ENCODE results near the gene LRRC59.
A peak's percentile ranks its signal among the peaks of the same experiment; 100 is the strongest.

Gene LRRC59

GRCh38 chr17:50365649-50366393 lies 31.5 kb downstream of the LRRC59 start:
- DNase-seq (ENCODE audit: low read depth, low spot score) = no peak
- no peak overlapping the region for H3K4me3 ChIP-seq (ENCODE audit: low read length)

DNA sequence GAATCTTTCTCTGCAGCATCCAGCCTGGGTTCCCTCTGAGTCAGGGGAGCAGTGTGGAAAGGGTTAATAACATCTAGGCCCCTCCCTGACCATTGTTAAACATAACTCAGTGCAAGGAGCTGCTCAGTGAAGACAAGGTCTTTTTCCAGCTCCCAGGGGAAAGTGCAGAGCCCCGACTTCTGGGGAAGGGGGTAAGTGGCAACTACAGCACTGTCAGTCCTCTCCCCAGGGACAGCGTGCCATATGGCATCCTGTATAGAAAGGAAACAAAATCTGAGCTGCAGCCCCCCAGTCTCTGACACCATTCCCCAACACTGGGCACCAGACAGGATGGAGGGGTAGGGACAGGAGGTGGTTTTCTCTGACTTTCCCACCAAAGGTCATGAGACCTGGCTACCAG lies 32.2 kb downstream of the LRRC59 start:
- DNase-seq (ENCODE audit: low read depth, low spot score) = no peak
- H3K4me3 ChIP-seq (ENCODE audit: low read length) = no peak overlapping the region

GRCh38 chr17:50364715-50365114 lies 32.6 kb downstream of the LRRC59 start:
- no peak overlapping the region for H3K4me3 ChIP-seq (ENCODE audit: low read length)
- DNase-seq (ENCODE audit: low read depth, low spot score) = no peak

DNA sequence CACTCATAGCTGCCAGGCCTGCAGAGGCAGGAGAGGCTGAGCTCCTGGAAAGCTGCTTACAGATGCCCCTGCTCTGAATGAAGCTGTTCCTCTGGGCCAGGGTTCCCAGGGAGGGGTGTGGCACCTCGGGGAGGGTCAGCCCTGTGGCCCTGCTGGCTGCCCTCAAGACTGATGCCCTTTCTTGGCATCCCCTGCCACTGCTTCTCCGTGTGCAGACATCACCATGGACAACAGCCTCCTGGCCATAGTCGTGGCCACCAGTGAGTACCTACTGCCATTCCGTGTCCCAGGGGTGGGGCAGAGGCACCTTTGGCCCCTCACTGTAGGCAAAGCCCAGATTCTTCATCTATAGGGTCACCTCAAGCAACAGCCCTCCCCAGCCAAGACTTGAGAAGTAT lies 33.3 kb downstream of the LRRC59 start:
- DNase-seq (ENCODE audit: low read depth, low spot score) = no peak

GRCh38 chr17:50363217-50364060 lies 33.9 kb downstream of the LRRC59 start:
- no peak overlapping the region for H3K4me3 ChIP-seq (ENCODE audit: low read length)
- DNase-seq (ENCODE audit: low read depth, low spot score) = no peak

More for the DNA sequence above, 33.3 kb downstream of the LRRC59 start:
- no peak overlapping the region for H3K4me3 ChIP-seq (ENCODE audit: low read length)

DNA sequence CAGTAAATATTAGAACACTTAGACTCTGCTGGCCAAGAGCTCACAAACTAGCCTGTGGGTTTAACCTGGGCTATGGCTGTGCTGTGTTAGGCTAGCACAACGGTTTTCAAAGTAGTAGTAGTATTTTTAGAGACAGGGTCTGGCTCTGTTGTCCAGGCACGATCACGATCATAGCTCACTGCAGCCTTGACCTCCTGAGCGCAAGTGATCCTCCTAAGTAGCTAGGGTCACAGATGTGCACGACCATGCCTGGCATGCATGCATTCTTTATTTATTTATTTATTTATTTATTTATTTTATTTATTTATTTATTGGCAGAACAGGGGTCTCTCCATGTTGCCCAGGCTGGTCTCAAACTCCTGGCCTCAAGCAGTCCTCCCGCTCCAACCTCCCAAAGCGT lies 34.7 kb downstream of the LRRC59 start:
- DNase-seq (ENCODE audit: low read depth, low spot score) = no peak
- no peak overlapping the region for H3K4me3 ChIP-seq (ENCODE audit: low read length)

- no peak overlapping the region for H3K4me3 ChIP-seq (ENCODE audit: low read length)
- DNase-seq (ENCODE audit: low read depth, low spot score) = peak; percentile 80
Observed at GRCh38 chr17:50361561-50362480, 35.5 kb downstream of the LRRC59 start.

GRCh38 chr17:50360486-50361115 lies 36.7 kb downstream of the LRRC59 start:
- no peak overlapping the region for H3K4me3 ChIP-seq (ENCODE audit: low read length)
- peak; percentile 57 for DNase-seq (ENCODE audit: low read depth, low spot score)

DNA sequence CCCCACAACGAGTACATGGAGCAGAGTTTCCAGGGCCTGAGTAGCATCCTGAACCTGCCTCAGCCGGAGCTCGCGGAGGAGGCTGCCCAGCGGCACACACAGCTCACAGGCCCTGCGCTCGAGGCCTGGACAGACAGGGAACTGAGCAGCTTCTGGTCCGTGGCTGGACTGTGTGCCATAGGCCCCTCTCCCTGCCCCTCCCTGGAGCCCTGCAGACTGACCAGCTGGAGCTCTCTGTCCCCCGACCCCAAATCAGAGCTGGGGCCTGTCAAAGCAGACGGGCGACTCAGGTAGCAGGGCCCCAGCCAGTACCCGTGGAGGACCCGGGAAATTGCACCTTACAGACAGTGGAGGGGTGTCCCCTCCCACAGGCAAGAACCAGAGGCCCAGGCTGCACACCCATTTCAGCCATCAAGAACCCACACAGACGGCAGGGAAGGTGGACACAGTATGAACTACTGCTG lies 37.3 kb downstream of the LRRC59 start:
- H3K4me3 ChIP-seq (ENCODE audit: low read length) = no peak overlapping the region
- DNase-seq (ENCODE audit: low read depth, low spot score) = no peak

GRCh38 chr17:50359005-50359699 lies 38.2 kb downstream of the LRRC59 start:
- no peak overlapping the region for H3K4me3 ChIP-seq (ENCODE audit: low read length)
- no peak for DNase-seq (ENCODE audit: low read depth, low spot score)

DNA sequence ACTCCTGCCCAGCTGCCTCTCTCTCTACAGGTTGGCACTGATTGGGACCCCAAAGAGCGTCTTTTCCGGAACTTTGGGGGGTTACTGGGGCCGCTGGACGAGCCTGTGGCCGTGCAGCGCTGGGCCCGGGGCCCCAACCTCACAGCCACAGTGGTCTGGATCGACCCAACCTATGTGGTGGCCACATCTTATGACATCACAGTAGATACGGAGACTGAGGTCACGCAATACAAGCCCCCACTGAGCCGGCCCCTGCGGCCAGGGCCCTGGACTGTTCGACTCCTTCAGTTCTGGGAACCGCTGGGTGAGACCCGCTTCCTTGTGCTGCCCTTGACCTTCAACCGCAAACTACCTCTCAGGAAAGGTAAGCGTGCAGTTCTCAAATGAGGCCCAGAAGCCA lies 39.1 kb downstream of the LRRC59 start:
- DNase-seq (ENCODE audit: low read depth, low spot score) = no peak
- no peak overlapping the region for H3K4me3 ChIP-seq (ENCODE audit: low read length)

DNA sequence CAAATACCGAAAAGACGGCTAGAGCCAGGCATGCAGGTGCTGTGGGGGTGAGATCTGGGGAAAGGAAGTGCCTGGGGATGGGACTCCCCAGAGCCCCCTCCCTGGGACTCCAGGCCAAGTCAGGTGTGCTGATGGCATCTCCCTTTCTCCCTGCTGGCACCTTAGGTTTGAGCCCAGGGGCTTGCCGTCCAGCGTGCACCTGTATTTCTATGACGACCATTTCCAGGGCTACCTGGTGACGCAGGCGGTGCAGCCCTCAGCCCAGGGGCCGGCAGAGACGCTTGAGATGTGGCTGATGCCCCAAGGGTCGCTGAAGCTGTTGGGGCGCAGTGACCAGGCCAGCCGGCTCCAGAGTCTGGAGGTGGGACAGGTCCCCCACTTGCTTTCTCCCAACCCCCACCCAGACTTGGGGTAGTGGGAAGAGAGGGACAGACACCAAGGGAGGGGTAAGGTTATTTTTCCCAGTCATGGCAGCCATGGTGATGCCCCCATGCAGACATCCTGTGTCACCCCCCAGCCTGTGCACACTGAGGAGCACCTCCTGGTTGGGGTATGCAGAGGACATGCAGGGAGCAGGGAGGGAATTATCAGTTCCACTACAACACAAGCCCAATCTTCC lies 40.3 kb downstream of the LRRC59 start:
- no peak for DNase-seq (ENCODE audit: low read depth, low spot score)

DNA sequence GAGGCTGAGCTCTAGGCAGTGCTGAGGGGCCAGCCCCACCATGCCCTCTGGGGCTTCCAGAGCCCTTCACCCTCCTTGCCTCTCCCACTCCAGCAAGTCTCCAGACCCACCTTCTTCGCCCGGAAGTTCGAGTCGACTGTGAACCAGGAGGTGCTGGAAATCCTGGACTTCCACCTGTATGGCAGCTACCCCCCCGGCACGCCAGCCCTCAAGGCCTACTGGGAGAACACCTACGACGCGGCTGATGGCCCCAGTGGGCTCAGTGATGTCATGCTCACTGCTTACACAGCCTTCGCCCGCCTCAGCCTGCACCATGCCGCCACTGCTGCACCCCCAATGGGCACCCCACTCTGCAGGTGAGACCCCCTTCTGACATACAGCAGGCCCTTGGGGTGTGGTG lies 40.9 kb downstream of the LRRC59 start:
- no peak overlapping the region for H3K4me3 ChIP-seq (ENCODE audit: low read length)
- no peak for DNase-seq (ENCODE audit: low read depth, low spot score)

More for the DNA sequence above, 40.3 kb downstream of the LRRC59 start:
- H3K4me3 ChIP-seq (ENCODE audit: low read length) = no peak overlapping the region

- DNase-seq (ENCODE audit: low read depth, low spot score) = no peak
- no peak overlapping the region for H3K4me3 ChIP-seq (ENCODE audit: low read length)
Observed at GRCh38 chr17:50355701-50356341, 41.5 kb downstream of the LRRC59 start.

- no peak for DNase-seq (ENCODE audit: low read depth, low spot score)
- no peak overlapping the region for H3K4me3 ChIP-seq (ENCODE audit: low read length)
Observed at GRCh38 chr17:50355336-50355700, 42.0 kb downstream of the LRRC59 start.

DNA sequence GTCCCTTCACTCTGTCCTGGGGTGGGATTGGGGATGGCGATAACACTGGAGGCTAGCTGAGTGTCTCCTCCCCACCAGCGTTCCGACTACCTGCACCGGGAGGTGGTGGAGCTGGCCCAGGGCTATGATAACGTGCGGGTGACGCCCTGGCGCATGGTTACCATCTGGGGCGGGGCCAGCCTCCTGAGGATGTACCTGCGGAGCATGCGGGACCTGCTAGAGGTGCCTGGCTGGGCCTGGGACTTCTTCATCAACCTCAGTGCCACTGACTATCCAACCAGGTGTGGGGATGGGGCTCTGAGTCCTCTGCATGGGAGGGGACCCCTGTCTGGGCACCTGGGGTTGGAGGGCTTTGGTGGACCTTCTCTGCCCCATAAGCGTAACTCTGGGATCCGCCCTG lies 42.5 kb downstream of the LRRC59 start:
- no peak for DNase-seq (ENCODE audit: low read depth, low spot score)
- H3K4me3 ChIP-seq (ENCODE audit: low read length) = no peak overlapping the region

DNA sequence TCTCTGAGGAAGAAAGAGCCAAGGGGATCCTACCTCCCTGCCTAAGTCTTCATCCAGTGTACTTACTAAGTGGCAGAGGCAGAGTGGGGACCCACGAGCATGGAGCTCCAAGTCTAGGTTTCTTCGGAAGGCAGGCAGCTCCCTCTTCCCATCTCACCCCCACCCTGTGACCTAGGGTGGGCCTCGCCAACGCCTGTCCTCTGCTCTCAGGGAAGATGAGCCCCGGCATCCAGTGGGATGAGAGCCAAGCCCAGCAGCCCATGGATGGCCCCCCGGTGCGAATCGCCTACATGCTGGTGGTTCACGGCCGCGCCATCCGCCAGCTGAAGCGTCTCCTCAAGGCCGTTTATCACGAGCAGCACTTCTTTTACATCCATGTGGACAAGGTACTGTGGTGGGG lies 43.1 kb downstream of the LRRC59 start:
- no peak overlapping the region for H3K4me3 ChIP-seq (ENCODE audit: low read length)
- DNase-seq (ENCODE audit: low read depth, low spot score) = no peak

Measured in Jurkat, Clone E6-1 (cell line).